CD4-positive, alpha-beta T cell (primary cell): ENCODE data around the gene MYZAP. TPM values are rescaled to one million over a fixed set of nuclear protein-coding genes. Genes with fewer than 3 reads are reported as not detected.

Source experiments
- ATAC-seq: fragments of 200-7000 bp; cut with Tn5 transposase; one replicate; pipeline ENCODE4 v1.10.0; 2022; ENCODE audit warnings: mild to moderate bottlenecking; ENCODE audit not compliant: poor library complexity
- CTCF ChIA-PET: fragments of 350-600 bp; sonication (Branson Sonifier 250); formaldehyde crosslinking; loops from one replicate; lab custom pipeline; 2021; ENCODE audit warnings: antibody characterized with exemption, inconsistent platforms; lab: Charles Lee
- POLR2A ChIA-PET: fragments of 350-600 bp; sonication (Branson Sonifier 250); formaldehyde crosslinking; loops from one replicate; lab custom pipeline; 2021; ENCODE audit warnings: antibody characterized with exemption, inconsistent platforms; lab: Charles Lee
- DNase-seq, 14 experiments: peaks; one replicate each; pipeline ENCODE4 v3.0.0-alpha.2; 2013 to 2020; ENCODE audit warnings: mixed read lengths in 2 of 14
- H3K27ac ChIP-seq, 2 donors: one replicate each; pipeline versions ENCODE4 v1.5.1 to v1.7.0; 2013; ENCODE audit warnings: low read length in 2 of 2, low read depth in 1 of 2, mild to moderate bottlenecking in 1 of 2
- H3K27me3 ChIP-seq, 2 experiments: 1 replicate in 1 of 2; 2 replicates in 1 of 2; pipeline versions ENCODE4 v1.6.1 to v1.7.0; 2013; ENCODE audit warnings: low read length in 2 of 2, control low read depth in 1 of 2, mild to moderate bottlenecking in 1 of 2, moderate library complexity in 1 of 2; ENCODE audit not compliant: insufficient read depth in 2 of 2, control insufficient read depth in 1 of 2
- H3K36me3 ChIP-seq: one replicate; pipeline ENCODE4 v1.6.1; 2013; ENCODE audit warnings: low read length, control low read depth; ENCODE audit not compliant: insufficient read depth
- H3K4me1 ChIP-seq: one replicate; pipeline ENCODE4 v1.6.1; 2013; ENCODE audit warnings: low read length, control low read depth; ENCODE audit not compliant: insufficient read depth
- H3K4me3 ChIP-seq: one replicate; pipeline ENCODE4 v1.5.1; 2013; ENCODE audit warnings: mild to moderate bottlenecking, low read length, moderate library complexity
- H3K9me3 ChIP-seq, 2 experiments: 1 replicate in 1 of 2; 2 replicates in 1 of 2; pipeline versions ENCODE4 v1.6.1 to v1.7.0; 2013; ENCODE audit warnings: low read length in 2 of 2, mild to moderate bottlenecking in 2 of 2, control low read depth in 1 of 2, moderate library complexity in 1 of 2; ENCODE audit not compliant: control insufficient read depth in 1 of 2, insufficient read depth in 1 of 2
- H3K27ac Mint-ChIP-seq: one replicate; pipeline ENCODE4 v1.8.0; 2020; ENCODE audit warnings: mixed read lengths
- H3K27me3 Mint-ChIP-seq: one replicate; pipeline ENCODE4 v1.8.0; 2021; ENCODE audit warnings: mixed read lengths
- H3K36me3 Mint-ChIP-seq: one replicate; pipeline ENCODE4 v1.8.0; 2021; ENCODE audit warnings: low read depth, mixed read lengths
- H3K4me1 Mint-ChIP-seq: one replicate; pipeline ENCODE4 v1.8.0; 2021; ENCODE audit warnings: low read depth, mixed read lengths
- H3K4me3 Mint-ChIP-seq: one replicate; pipeline ENCODE4 v1.8.0; 2020; ENCODE audit warnings: mild to moderate bottlenecking, mixed read lengths
- H3K9me3 Mint-ChIP-seq: one replicate; pipeline ENCODE4 v1.8.0; 2020; ENCODE audit warnings: mixed read lengths
- CTCF ChIP-seq: fragments of 200-600 bp; IDR thresholded peaks from one replicate; pipeline ENCODE4 v1.8.0; 2022; ENCODE audit warnings: antibody characterized with exemption, mild to moderate bottlenecking
- intact Hi-C, 2 experiments: fragments of 100-400 bp; cut with DNase I in 1 of 2; cut with micrococcal nuclease in 1 of 2; formaldehyde crosslinking; loops; one replicate each; pipeline versions ENCODE4 v1.15.1 to v1.9.0; 2023 to 2025; cut with DNase I, micrococcal nuclease
- total RNA-seq, 174 experiments: library from RNA in 2 of 174; stranded (reverse) in 2 of 174; gene quantifications; one replicate each; pipeline ENCODE4 v1.2.3 and lab custom pipeline; 2021 to 2026

MYZAP gene
- total RNA-seq, 2 experiments from 2014 or later, result 0.66 to 1.1 TPM

- DNase-seq (no peak), ATAC-seq (no peak)
- Mint-ChIP-seq H3K27me3 (no peaks in the 10 kb centered on the region), H3K9me3 (no peaks in the 10 kb centered on the region), H3K4me1 (no peaks in the 10 kb centered on the region), H3K4me3 (no peak overlapping the region), H3K36me3 (no peaks in the 10 kb centered on the region), H3K27ac (no peak overlapping the region)
- H3K27ac ChIP-seq, result no peak overlapping the region
- no peaks in the 10 kb centered on the region for H3K27me3 ChIP-seq
- intact Hi-C loops, result loop anchor here in 1 of 2 experiments (10.0 kb wide), 1 partner anchor 88 kb away; no protein-coding TSS in a partner anchor
- no peaks in the 10 kb centered on the region for H3K9me3 ChIP-seq
- H3K36me3 ChIP-seq, result no peaks in the 10 kb centered on the region
- CTCF ChIA-PET, result no interaction called here
- H3K4me1 ChIP-seq, result no peaks in the 10 kb centered on the region
- H3K4me3 ChIP-seq, result no peak overlapping the region
- TF ChIP-seq CTCF, result no peak
- POLR2A ChIA-PET, result no interaction called here
Measured at GRCh38 chr15:57652481-57652880, 60.8 kb downstream of the MYZAP start.

- Histone ChIP-seq H3K36me3 (no peaks in the 10 kb centered on the region), H3K4me3 (no peak overlapping the region), H3K27me3 (no peaks in the 10 kb centered on the region), H3K4me1 (no peaks in the 10 kb centered on the region), H3K27ac (no peak overlapping the region), H3K9me3 (no peaks in the 10 kb centered on the region)
- CTCF ChIA-PET, result no interaction called here
- intact Hi-C loops, result loop anchor here in 1 of 2 experiments (10.0 kb wide), 1 partner anchor 90 kb away; no protein-coding TSS in a partner anchor
- POLR2A ChIA-PET, result no interaction called here
- Mint-ChIP-seq H3K4me3 (no peak overlapping the region), H3K27me3 (peaks cover 4% of the 10 kb centered on the region), H3K9me3 (no peaks in the 10 kb centered on the region), H3K36me3 (no peaks in the 10 kb centered on the region), H3K4me1 (no peaks in the 10 kb centered on the region), H3K27ac (no peak overlapping the region)
- TF ChIP-seq CTCF, result no peak
- ATAC-seq (no peak), DNase-seq (no peak)
Measured at GRCh38 chr15:57654153-57654852, 62.6 kb downstream of the MYZAP start.

GRCh38 chr15:57655053-57655452 lies 63.3 kb downstream of the MYZAP start:
- Histone ChIP-seq H3K4me3 (no peak overlapping the region), H3K36me3 (no peaks in the 10 kb centered on the region), H3K9me3 (no peaks in the 10 kb centered on the region), H3K27ac (no peak overlapping the region), H3K27me3 (no peaks in the 10 kb centered on the region), H3K4me1 (no peaks in the 10 kb centered on the region)
- Mint-ChIP-seq H3K27me3 (peaks cover 4% of the 10 kb centered on the region), H3K36me3 (no peaks in the 10 kb centered on the region), H3K4me3 (no peak overlapping the region), H3K4me1 (no peaks in the 10 kb centered on the region), H3K27ac (no peak overlapping the region), H3K9me3 (no peaks in the 10 kb centered on the region)
- TF ChIP-seq CTCF, result no peak
- intact Hi-C loops, result loop anchor here (5.0 to 10.0 kb wide), 2 partner anchors 90 to 98 kb away; no protein-coding TSS in a partner anchor
- CTCF ChIA-PET, result interaction anchor here (0.9 kb wide), 1 partner anchor 15 kb away, joined by 3 read pairs; no protein-coding TSS in a partner anchor
- DNase-seq, result no peak
- POLR2A ChIA-PET, result no interaction called here
- ATAC-seq, result no peak
